Measurements from ENCODE around the gene NDUFB10. TPM values are rescaled to one million over a fixed set of nuclear protein-coding genes. Genes with fewer than 3 reads are reported as not detected.
A peak's percentile ranks its signal among the peaks of the same experiment; 100 is the strongest.

Gene NDUFB10
- total and polyA plus RNA-seq, 8 donors = 28.6 to 285 (median 92.9) TPM

DNA sequence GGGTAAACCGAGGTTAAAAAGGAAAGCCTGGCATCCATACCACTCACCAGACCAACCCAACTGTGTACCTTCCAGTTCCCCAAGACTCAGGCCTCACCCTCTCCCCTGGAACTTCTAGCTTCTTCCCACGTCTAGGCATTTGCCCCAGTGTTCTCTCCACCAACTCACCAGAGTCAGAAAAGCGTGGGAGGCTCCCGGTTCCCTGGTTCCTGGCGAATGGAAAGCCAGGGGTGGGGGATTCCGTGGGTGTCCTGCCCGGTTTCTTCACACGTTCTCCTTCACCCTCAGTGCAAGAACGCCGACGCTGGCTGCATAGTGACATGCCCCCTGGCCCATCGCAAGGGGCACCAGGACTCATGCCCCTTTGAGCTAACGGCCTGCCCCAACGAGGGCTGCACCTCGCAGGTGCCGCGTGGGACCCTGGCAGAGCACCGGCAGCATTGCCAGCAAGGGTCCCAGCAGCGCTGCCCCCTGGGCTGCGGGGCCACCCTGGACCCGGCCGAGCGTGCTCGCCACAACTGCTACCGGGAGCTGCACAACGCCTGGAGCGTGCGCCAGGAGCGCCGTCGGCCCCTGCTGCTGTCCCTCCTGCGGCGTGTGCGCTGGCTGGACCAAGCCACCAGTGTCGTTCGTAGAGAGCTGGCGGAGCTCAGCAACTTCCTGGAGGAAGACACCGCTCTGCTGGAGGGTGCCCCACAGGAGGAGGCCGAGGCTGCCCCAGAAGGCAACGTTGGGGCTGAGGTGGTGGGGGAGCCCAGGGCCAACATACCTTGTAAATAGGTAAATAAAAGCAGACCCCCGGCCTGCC is 9.0 kb downstream of the NDUFB10 start:
- DNase-seq = no peak
- intact Hi-C loops (cut with DNase I; ENCODE audit: low total_unique reads) = no loop called here

DNA sequence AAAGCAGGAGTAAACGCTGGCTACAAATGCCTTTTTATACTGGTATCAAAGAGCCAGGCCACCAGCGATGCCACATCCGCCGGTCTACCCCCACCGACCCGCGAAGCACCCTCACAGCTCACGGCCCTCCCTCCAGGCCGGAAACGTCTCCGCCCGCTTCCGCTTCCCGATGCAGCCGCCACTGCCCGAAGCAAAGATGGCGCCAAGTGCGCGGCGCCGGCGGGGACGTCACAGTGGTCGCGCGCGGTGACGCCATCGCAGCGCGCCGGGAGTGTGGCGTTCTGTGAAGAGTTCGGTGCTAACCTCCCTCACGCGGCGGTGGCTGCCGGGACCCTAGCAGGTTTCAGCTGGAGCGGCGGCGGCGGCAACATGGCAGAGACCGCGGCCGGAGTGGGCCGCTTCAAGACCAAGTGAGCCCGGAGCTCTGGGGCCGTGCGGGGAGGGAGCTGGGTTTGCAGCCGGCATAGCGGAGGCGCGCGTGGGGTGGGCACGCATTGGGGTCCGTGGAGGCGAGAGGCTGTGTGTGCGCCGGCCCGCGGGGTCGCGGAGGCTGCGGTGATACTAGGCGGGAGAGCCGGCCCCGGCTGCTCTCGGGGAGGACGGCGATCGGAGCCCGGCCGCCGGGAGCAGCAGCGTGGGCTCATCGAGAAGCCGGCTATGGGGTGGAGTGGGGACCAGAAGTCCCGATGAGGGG is 12.6 kb downstream of the NDUFB10 start, which contains the start of gene TBL3:
TBL3 (plus strand) TSS at position 258 of the 694 bp plus-strand sequence; CDS start at position 370, 112 bp downstream.
- 0 to 1% (median 0%) methylated on average over 33 to 78 of the region's 78 CpGs for WGBS, 5 donors
- peaks cover 28 to 34% (median 32%) of the 10 kb centered on the region in 4 donors for H3K36me3 ChIP-seq
- peak within 1 kb of the TSS; percentile 97 to 100 (median 100) for H3K4me3 ChIP-seq
- peaks cover 0 to 28% (median 0%) of the 10 kb centered on the region in 3 donors for H3K27me3 ChIP-seq
- intact Hi-C loops (cut with DNase I; ENCODE audit: low total_unique reads) = no loop called here
- no peaks in the 10 kb centered on the region for H3K9me3 ChIP-seq
- TF ChIP-seq POLR2AphosphoS5 (IDR thresholded peaks at IDR 0.05) (peak; percentile 98 to 100 (median 99)), POLR2A (IDR thresholded peaks at IDR 0.05) (peak in 2 of 4 donors; percentile 83 to 89), EP300 (IDR thresholded peaks at IDR 0.05) (no peak)
- TF ChIP-seq, protein P1, sequence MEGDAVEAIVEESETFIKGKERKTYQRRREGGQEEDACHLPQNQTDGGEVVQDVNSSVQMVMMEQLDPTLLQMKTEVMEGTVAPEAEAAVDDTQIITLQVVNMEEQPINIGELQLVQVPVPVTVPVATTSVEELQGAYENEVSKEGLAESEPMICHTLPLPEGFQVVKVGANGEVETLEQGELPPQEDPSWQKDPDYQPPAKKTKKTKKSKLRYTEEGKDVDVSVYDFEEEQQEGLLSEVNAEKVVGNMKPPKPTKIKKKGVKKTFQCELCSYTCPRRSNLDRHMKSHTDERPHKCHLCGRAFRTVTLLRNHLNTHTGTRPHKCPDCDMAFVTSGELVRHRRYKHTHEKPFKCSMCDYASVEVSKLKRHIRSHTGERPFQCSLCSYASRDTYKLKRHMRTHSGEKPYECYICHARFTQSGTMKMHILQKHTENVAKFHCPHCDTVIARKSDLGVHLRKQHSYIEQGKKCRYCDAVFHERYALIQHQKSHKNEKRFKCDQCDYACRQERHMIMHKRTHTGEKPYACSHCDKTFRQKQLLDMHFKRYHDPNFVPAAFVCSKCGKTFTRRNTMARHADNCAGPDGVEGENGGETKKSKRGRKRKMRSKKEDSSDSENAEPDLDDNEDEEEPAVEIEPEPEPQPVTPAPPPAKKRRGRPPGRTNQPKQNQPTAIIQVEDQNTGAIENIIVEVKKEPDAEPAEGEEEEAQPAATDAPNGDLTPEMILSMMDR (IDR thresholded peaks at IDR 0.05) = peak in 1 of 7 experiments; percentile 33
- peak; percentile 94 to 98 for DNase-seq
- H3K4me1 ChIP-seq = peaks cover 20 to 41% (median 31%) of the 10 kb centered on the region in 4 donors
- H3K27ac ChIP-seq = peak within 1 kb of the TSS; percentile 92 to 96 (median 94)

More for the DNA sequence above, 9.0 kb downstream of the NDUFB10 start:
- 85 to 93% (median 89%) methylated on average over 33 to 41 of the region's 41 CpGs for WGBS, 5 donors
- H3K27ac ChIP-seq = no peak overlapping the region
- no peaks in the 10 kb centered on the region for H3K27me3 ChIP-seq
- H3K4me1 ChIP-seq = peaks cover 34 to 52% (median 43%) of the 10 kb centered on the region in 4 donors
- TF ChIP-seq POLR2AphosphoS5 (IDR thresholded peaks at IDR 0.05) (no peak), POLR2A (IDR thresholded peaks at IDR 0.05) (no peak), EP300 (IDR thresholded peaks at IDR 0.05) (no peak)
- TF ChIP-seq, protein P1 (IDR thresholded peaks at IDR 0.05) = no peak
- peaks cover 0 to 8% (median 2%) of the 10 kb centered on the region in 4 donors for H3K36me3 ChIP-seq
- H3K4me3 ChIP-seq = no peak overlapping the region
- no peaks in the 10 kb centered on the region for H3K9me3 ChIP-seq

DNA sequence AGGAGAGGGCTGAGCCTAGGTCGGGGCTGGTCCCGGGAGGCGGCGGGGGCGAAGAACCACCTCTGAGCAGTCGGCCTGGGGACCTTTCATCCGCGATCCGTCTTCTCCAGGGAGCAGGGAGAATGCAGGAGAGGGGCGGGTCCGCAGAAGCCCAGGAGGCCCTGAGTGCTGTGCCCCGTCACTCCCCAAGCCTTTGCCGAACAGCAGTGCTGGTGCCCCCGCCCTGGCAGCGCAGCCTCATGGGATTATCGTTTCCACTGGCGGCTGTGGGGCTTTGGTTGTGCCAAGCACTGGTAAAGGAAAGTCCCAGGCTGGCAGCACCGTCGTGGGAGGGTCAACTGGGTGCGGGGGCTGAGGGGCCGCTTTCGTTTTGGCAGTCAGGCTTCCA is 13.1 kb downstream of the NDUFB10 start:
- Histone ChIP-seq H3K9me3 (no peaks in the 10 kb centered on the region), H3K4me1 (peaks cover 20 to 41% (median 31%) of the 10 kb centered on the region in 4 donors), H3K27ac (peak overlapping the region in 3 of 5 donors; percentile 92 to 94 (median 92)), H3K36me3 (peaks cover 34 to 38% (median 37%) of the 10 kb centered on the region in 4 donors), H3K27me3 (peaks cover 0 to 34% (median 0%) of the 10 kb centered on the region in 3 donors), H3K4me3 (peak overlapping the region; percentile 97 to 100 (median 100))
- peak in 1 of 2 donors; percentile 53 for DNase-seq
- no peak for TF ChIP-seq POLR2AphosphoS5 (IDR thresholded peaks at IDR 0.05)
- TF ChIP-seq EP300 (IDR thresholded peaks at IDR 0.05) = no peak
- TF ChIP-seq, protein P1 (IDR thresholded peaks at IDR 0.05) = no peak
- TF ChIP-seq POLR2A (IDR thresholded peaks at IDR 0.05) = no peak
- WGBS, 5 donors = 1 to 5% (median 2%) methylated on average over 18 to 22 of the region's 22 CpGs
- intact Hi-C loops (cut with DNase I; ENCODE audit: low total_unique reads) = no loop called here
